Glomerular visceral epithelial cell (primary cell): ENCODE data around the gene FAM168B.
"Not testable (repeated sequence)": the region's sequence is repeated elsewhere in the genome, so short reads cannot be mapped to it uniquely, and the experiment has no call there.

Experiments used
- DNase-seq: peaks from one replicate; pipeline ENCODE4 v3.0.0-alpha.2; 2016; ENCODE audit errors: extremely low spot score

The FAM168B gene

DNA sequence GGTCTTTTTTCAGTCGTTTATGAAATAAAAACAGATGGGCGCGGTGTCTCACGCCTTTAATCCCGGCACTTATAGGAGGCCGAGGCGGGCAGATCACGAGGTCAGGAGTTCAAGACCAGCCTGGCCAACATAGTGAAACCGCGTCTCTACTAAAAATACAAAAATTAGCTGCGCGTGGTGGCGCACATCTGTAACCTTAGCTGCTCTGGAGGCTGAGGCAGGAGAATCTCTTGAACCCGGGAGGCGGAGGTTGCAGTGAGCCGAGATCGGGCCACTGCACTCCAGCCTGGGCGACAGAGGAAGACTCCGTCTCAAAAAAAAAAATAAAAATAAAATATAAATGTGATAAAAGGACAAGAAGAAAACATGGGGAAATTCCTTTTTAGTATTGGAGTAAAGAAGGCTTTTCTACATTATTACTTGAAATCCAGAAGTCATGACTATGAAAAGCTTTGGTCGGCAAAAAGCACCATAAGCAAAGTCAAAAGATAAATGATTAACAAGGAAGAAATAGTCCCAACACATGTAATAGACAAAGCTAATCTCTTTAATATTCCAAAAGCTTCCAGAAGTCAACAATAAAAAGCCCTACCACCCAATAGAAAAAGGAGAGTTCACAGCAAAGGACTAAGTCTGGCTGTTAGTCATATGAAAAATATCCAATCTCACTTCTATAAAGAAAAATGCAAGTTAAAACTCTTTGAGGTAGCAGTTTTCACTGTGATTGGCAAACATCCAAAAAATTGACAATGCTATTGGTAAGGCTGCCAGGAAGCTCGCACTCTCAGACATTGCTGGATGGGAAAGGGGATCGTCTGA is 1.4 kb upstream of the FAM168B start:
- peak; percentile 17 for DNase-seq

DNA sequence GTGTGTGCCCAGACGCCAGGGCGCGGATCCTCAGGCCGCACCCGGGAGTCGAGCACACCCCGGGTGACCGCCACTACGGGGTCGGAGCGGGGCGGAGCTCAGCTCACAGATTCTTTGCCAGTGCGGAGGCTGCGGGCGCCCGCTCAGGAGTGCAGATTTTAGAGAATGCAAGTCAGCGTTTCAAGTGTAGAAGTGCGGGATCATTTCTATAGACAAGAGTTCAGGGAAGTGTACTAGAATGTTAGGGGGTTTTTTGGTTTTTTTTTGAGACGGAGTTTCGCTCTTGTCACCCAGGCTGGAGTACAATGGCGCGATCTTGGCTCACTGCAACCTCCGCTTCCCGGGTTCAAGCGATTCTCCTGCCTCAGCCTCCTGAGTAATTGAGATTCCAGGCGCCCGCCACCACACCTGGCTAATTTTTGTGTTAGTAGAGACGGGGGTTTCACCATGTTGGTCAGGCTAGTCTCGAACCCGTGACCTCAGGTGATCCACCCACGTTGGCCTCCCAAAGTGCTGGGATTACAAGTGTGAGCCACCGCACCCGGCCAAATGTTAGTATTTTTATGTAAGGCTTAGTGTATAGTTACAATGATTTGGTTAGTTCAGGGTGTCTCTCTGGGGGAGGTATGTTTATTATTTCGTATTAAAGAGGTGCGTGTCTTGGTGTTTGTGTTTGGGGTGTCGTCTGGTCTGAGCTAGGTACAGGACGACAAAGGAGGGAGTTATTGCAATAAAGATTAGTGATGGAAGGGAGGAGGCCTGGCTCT is 619 bp upstream of the FAM168B start:
- no peak for DNase-seq

DNA sequence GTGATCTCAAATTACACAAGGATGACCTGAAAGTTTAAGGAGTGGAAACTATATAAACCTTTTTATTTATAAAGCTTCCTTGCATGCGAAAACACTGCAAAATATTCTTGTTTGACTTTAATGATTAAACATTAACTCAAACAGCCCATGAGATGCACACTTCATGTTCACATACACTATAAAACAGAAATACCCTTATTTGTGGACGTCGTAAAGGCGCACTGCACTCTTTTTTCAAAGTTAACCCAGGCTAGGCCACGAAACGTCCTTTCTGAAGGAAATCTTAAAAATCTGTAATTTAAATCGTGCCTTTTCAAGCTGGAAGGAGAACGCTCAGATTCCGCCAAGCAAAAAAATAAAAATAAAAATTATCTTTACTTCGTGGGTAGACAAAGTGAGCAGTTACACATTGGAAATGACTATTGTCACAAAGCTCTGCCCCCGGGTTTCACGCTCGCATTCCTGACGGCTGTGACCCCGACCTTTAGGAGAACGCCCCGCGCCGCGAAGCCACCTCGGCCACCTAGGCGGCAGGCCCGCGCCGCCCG is 728 bp downstream of the FAM168B start:
- DNase-seq: no peak

- DNase-seq: no peak
Observed at GRCh38 chr2:131085646-131086045, 7.6 kb downstream of the FAM168B start.

DNA sequence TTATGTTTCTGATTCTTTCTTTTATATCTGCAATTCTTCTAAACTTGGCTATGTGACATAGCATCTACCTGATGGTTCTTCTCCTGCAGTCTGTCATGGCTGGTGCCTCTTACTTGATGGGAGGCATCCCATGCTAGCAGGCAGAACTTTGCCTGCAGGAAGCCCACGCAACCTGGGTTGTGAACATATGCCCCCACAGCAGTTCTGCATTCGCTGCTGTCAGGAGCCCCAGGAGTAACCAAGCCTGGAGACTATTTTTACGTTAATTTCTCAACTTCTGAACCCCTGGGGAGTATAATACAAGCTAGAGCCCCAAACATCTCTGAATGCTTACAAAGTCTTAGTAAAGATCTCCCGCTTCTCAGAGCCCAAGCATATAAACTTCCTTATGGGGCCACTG is 12.1 kb downstream of the FAM168B start:
- no peak for DNase-seq

DNA sequence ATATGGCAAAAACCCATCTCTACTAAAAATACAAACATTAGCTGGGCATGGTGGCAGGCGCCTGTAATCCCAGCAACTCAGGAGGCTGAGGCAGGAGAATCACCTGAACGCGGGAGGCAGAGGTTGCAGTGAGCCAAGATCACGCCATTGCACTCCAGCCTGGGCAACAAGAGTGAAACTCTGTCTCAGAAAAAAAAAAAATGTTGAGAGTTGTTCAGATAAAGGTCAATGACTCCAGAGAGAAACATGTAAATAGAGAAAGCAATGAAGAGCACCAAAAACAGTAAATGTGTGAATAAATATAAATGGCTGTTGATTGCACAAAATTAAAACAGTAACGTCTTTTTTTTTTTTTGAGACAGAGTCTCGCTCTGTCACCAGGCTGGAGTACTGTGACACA is 13.3 kb downstream of the FAM168B start:
- DNase-seq: not testable (repeated sequence)

DNA sequence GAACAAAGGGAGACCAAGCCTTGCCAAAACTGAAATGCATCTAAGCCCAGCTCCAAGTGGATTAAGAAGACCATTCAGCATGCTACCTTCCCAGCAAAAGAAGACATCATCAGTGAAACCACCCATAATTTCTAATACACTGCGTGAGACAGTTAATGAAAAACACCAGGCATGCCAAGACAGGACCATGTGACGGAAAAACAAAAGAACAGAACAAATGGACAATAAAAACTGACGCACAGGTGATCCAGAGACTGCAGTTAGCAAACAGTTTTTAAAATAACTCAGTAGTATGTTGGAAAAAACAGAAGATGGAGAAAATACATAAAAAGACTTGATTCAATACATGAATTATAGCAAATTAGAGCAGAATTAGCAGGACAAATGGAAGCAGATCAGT is 15.3 kb downstream of the FAM168B start:
- no peak for DNase-seq

DNA sequence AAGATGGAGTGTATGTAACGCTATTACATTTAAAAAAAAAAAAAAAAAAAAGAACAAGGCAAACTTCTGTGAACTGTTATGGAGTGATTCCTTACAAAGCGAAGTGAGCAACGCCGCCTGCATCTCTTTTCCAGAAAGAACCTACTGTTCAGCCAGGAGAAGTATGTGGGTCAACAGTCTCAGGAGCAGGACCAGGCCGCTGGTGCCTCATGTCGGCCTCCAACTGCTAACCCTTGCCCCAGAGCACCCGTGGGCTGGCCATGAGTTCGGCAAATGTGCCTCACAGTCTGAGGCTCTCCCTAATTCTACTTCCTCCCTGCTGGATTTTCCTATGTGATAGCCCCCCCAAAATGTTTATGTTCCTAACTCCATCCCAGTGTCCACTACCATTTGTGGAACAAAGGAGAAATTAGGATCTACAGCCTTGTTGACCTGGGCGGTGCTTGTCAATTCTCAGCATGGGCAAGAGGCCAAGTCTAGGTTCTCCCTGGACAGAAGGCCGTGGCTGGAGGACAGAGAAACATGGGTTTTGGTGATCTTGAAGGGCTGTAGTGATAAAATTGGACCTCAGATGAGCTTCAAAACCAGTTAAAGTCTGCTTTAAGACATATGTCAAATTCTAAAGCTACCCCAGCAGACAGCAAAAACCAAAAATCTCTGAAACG is 15.9 kb downstream of the FAM168B start:
- DNase-seq: no peak

DNA sequence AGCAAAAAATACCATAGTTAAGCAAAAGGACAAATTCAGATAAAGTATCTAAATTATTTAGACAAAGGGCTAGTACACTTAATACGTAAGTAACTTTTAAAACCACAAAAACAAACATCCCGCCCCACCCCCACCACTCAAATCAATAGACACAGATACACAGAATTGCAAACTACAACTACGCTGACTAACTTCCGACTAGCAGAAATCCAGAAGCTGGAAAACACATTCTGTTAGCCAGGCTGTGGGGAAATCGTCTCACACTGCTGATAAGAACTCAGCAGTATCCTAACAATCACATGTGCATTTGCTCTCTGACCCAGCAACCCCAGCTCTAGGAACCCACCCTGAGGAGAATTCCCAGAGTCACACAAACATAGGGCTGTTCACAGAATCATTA is 16.6 kb downstream of the FAM168B start:
- DNase-seq: no peak

GRCh38 chr2:131075578-131075977 is 17.7 kb downstream of the FAM168B start:
- not testable (repeated sequence) for DNase-seq

DNA sequence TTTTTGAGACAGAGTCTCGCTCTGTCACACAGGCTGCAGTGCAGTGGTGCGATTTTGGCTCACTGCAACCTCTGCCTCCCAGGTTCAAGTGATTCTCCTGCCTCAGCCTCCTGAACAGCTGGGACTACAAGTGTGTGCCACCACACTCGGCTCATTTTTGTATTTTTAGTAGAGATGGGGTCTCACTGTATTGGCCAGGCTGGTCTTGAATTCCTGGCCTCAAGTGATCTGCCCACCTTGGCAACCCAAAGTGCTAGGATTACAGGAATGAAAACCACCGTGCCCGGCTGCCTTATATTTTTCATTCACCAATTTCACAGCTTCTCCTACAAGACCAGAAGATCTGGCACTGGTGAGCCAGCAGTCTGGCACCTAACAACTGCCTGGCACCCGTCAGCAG is 25.1 kb downstream of the FAM168B start:
- not testable (repeated sequence) for DNase-seq

GRCh38 chr2:131067465-131068125 is 25.7 kb downstream of the FAM168B start:
- DNase-seq: no peak

DNA sequence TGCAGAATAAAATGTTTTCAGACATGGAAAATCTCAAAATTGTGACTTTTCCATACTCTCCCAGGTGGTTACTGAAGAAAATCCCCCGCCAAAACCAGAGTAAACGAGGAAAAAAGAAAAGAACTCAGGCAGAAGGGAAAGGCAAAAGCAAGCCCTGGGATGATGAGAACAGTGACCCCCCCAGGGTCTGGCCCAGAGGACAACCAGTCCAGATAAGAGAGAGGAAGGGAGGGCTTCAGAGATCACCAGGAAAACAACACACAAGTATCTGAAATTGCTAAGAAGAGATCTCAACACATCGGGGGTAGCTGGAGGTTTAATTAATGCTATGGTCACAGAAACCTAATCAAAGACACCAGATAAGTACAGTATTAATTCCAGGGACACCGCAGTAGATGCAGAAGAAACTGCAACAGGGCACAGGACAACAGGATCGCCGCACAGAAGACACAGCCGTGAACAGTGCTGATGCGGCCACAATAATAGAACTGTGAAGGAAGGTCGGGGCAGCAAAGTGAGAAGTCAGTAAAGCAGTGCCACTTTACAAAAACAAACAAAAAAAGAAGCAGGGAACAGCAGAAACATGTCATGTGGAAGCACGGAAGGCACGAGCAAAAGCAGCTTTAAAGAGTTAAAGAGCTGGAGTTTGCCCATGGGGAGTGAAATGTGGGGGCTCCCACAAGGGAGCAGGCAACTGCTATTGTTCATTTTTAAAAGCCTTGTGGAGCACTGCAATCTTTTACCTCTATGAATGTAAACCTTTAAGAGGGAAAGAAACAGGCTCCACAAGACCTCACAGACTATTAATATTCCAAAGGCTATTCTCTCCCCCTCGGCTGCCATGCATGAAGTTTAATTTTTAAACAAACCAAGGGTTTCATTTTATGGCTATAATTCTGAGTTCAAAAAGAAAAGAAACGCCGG is 28.4 kb downstream of the FAM168B start:
- no peak for DNase-seq

GRCh38 chr2:131063501-131064283 is 29.6 kb downstream of the FAM168B start:
- DNase-seq: no peak

- no peak for DNase-seq
Observed at GRCh38 chr2:131058920-131059319, 34.3 kb downstream of the FAM168B start.

- DNase-seq: no peak
Observed at GRCh38 chr2:131058214-131058843, 34.9 kb downstream of the FAM168B start.

- DNase-seq: no peak
Observed at GRCh38 chr2:131056932-131057287, 36.4 kb downstream of the FAM168B start.

- DNase-seq: no peak
Observed at GRCh38 chr2:131056204-131056931, 36.9 kb downstream of the FAM168B start.
